Measurements from ENCODE around the gene NFATC2.

NFATC2 gene

DNA sequence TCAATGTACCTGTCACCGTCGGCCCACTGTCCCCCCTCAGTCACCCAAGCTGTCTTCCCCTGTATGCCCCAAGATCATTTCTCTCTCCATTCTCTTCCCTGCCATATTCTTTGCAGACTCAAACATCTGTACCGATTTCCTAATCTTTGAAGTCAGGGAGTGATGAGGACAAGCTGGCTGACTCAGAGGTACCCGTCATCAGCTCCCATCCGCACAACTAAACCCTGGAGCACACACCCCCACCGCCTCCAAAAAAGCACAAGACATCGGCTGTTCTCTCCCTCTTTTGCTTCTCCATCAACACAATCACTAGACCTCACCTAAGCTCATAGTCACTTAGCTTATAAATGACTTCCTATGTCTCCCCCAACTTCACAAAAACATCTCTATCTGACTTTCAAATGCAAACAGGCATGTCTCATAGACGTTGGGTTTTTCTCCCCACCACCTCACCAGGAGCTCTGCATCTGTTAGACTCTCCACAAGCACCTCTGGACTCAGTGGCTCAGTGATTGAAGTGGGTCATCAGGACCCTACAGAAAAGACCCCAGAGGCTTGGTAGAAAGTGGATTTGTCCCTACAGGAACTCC lies 11.5 kb upstream of the NFATC2 start:
- peak; percentile 35 to 58 for DNase-seq (ENCODE audit: low read depth in 2 of 2)
- TF ChIP-seq, protein P1, sequence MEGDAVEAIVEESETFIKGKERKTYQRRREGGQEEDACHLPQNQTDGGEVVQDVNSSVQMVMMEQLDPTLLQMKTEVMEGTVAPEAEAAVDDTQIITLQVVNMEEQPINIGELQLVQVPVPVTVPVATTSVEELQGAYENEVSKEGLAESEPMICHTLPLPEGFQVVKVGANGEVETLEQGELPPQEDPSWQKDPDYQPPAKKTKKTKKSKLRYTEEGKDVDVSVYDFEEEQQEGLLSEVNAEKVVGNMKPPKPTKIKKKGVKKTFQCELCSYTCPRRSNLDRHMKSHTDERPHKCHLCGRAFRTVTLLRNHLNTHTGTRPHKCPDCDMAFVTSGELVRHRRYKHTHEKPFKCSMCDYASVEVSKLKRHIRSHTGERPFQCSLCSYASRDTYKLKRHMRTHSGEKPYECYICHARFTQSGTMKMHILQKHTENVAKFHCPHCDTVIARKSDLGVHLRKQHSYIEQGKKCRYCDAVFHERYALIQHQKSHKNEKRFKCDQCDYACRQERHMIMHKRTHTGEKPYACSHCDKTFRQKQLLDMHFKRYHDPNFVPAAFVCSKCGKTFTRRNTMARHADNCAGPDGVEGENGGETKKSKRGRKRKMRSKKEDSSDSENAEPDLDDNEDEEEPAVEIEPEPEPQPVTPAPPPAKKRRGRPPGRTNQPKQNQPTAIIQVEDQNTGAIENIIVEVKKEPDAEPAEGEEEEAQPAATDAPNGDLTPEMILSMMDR (IDR thresholded peaks at IDR 0.05; ENCODE audit: low read depth, low read length) = no peak

DNA sequence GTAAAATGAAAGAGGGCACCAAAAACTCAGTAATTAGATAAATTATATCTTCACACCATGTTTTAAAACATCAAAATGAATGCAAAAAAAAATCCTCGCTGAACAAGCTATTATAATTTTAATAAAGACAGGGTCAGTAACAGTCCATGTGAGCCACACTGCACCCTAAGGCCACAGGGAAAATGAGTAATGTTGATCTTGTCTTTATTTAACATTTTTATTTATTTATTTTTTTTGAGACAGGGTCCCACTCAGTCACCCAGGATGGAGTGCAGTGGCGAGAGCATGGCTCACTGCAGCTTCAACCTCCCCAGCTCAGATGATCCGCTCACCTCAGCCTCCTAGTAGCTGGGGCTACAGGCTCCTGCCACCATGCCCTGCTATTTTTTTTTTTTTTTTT lies 8.7 kb upstream of the NFATC2 start:
- H3K4me3 ChIP-seq (replicated peaks in 1 of 2; ENCODE audit: low read depth in 2 of 2, low read length in 2 of 2) = no peak overlapping the region
- DNase-seq (ENCODE audit: low read depth in 2 of 2) = no peak
- TF ChIP-seq, protein P1 (IDR thresholded peaks at IDR 0.05; ENCODE audit: low read depth, low read length) = no peak

More for the DNA sequence above, 11.5 kb upstream of the NFATC2 start:
- no peak overlapping the region for H3K4me3 ChIP-seq (replicated peaks in 1 of 2; ENCODE audit: low read depth in 2 of 2, low read length in 2 of 2)

DNA sequence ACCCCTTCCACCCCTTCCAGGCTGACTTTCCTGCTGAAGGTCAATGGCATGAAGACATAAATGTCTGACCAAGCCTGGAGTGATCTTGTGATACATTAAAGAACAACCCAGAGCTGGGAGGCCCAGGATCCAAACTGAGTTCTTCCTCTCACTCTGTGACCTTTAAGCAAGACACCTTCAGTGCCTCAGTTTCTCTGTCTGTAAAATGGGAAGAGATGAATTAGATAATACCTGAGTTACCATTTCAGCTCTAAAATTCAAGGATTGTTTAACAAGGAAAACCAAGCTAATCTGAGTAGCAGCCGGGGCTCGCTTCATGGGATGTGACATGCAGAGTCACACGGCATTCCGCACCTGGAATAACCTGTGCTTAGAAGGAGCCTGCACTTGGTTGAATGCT lies 7.0 kb upstream of the NFATC2 start:
- no peak overlapping the region for H3K4me3 ChIP-seq (replicated peaks in 1 of 2; ENCODE audit: low read depth in 2 of 2, low read length in 2 of 2)
- TF ChIP-seq, protein P1 (IDR thresholded peaks at IDR 0.05; ENCODE audit: low read depth, low read length) = no peak
- DNase-seq (ENCODE audit: low read depth in 2 of 2) = no peak

DNA sequence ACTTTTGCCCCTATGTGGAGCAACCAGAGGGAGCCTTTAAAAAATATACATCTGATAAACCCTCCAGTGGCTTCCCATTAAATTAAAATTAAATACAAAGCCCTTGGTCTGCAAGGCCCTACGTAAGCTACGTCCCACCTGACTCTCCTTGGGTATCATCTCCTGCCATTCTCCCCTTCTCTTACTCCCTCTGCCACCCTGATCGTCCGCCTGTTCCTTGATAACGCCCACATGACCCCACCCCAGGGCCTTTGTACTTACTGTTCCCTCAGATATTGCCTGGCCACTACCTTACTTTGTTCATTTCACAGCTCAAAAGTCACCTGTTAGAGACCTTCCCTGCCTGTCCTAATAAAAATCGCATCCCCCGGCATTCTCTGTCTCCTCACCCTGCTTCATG lies 5.4 kb upstream of the NFATC2 start:
- TF ChIP-seq, protein P1 (IDR thresholded peaks at IDR 0.05; ENCODE audit: low read depth, low read length) = no peak
- H3K4me3 ChIP-seq (replicated peaks in 1 of 2; ENCODE audit: low read depth in 2 of 2, low read length in 2 of 2) = no peak overlapping the region
- DNase-seq (ENCODE audit: low read depth in 2 of 2) = no peak

DNA sequence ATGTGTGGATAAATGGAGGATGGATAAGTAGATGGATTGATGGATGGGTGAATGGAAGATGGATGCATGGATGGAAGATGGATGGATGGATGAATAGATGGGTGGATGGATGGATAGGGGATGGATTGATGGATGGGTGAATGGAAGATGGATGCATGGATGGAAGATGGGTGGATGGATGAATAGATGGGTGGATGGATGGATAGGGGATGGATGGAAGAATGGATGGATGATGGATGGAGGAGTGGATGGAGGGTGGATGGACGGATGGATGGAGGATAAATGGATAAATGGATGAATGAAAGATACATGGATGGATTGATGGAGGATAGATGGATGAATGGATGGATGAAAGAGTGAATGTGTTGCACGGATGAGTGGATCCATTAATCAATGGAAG lies 3.0 kb upstream of the NFATC2 start:
- TF ChIP-seq, protein P1 (IDR thresholded peaks at IDR 0.05; ENCODE audit: low read depth, low read length) = no peak
- DNase-seq (ENCODE audit: low read depth in 2 of 2) = no peak
- H3K4me3 ChIP-seq (replicated peaks in 1 of 2; ENCODE audit: low read depth in 2 of 2, low read length in 2 of 2) = no peak overlapping the region

DNA sequence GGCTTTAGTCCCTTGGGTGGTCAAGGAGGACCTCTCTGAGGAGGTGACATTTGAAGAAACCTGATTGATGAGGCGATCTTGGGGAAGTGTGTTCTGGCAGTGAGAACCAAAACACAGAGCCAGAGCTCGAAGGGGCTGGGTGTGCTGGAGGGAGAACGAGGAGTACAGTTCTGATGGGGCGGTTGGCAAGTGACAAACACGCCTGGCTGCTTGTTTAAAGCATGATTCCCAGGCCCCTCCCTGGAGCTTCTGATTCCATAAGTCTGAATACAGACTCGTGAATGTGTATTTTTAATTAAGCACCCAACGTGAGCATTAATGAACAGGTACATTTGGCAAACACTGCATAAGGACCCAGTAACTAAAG lies 886 bp upstream of the NFATC2 start:
- H3K4me3 ChIP-seq (replicated peaks in 1 of 2; ENCODE audit: low read depth in 2 of 2, low read length in 2 of 2) = no peak overlapping the region
- TF ChIP-seq, protein P1 (IDR thresholded peaks at IDR 0.05; ENCODE audit: low read depth, low read length) = no peak

DNA sequence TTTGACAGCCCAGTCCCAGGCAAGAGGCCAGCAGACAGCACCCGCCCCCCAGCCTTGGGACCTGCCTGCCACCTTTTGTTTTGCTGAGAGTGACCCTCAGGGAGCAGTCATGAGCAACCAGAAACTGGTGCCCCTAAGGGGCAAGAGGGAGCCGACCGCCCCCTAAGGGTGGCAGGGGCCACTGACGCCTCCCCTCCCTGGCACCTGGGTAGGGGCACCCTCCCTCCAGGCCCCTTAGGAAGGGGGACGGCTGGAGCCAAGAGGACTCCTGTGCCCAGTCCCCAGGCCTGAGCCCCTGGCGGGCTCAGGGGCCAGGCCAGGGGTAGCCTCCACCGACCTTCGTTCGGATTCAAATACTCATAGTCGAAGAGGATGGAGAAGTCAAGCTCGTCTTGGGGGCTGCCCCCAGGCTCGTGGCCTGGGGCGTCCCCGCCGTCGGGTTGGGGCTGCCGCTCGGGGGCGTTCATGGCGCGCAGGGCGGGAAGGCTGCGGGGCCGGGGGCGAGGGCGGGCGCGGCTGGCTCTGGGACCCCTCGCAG lies 417 bp downstream of the NFATC2 start:
- no peak for DNase-seq (ENCODE audit: low read depth in 2 of 2)
- TF ChIP-seq, protein P1 (IDR thresholded peaks at IDR 0.05; ENCODE audit: low read depth, low read length) = no peak
- H3K4me3 ChIP-seq (replicated peaks in 1 of 2; ENCODE audit: low read depth in 2 of 2, low read length in 2 of 2) = no peak overlapping the region

More for the DNA sequence above, 886 bp upstream of the NFATC2 start:
- no peak for DNase-seq (ENCODE audit: low read depth in 2 of 2)

Data from cardiac fibroblast (primary cell).